Natural killer cell (primary cell): Measurements from ENCODE around the gene MBTD1. TPM values are rescaled to one million over a fixed set of nuclear protein-coding genes. Genes with fewer than 3 reads are reported as not detected.

Experiments used
- ATAC-seq, 3 donors: fragments of 150-1000 bp in 2 of 3; fragments of 200-7000 bp in 1 of 3; cut with Tn5 transposase; 1 replicate in 1 of 3; 2 replicates in 2 of 3; pipeline ENCODE4 v1.10.0; 2021; ENCODE audit warnings: mild to moderate bottlenecking in 2 of 3, moderate library complexity in 2 of 3
- DNase-seq, 2 donors: peaks; one replicate each; pipeline versions ENCODE4 v3.0.0 to v3.0.0-alpha.2; 2013 to 2021; ENCODE audit warnings: mixed read lengths in 1 of 2
- H3K27ac ChIP-seq: one replicate; pipeline ENCODE4 v1.5.1; 2013; ENCODE audit warnings: mild to moderate bottlenecking, low read length
- H3K27me3 ChIP-seq: one replicate; pipeline ENCODE4 v1.6.1; 2013; ENCODE audit warnings: low read length; ENCODE audit not compliant: control insufficient read depth, insufficient read depth
- H3K36me3 ChIP-seq: one replicate; pipeline ENCODE4 v1.6.1; 2013; ENCODE audit warnings: low read length; ENCODE audit not compliant: control insufficient read depth, insufficient read depth
- H3K4me1 ChIP-seq: one replicate; pipeline ENCODE4 v1.6.1; 2013; ENCODE audit warnings: low read length; ENCODE audit not compliant: control insufficient read depth, insufficient read depth
- H3K4me3 ChIP-seq: one replicate; pipeline ENCODE4 v1.5.1; 2013; ENCODE audit warnings: low read length
- H3K9me3 ChIP-seq: one replicate; pipeline ENCODE4 v1.6.1; 2013; ENCODE audit warnings: low read length; ENCODE audit not compliant: control insufficient read depth, insufficient read depth
- H3K27ac Mint-ChIP-seq, 2 donors: one replicate each; pipeline ENCODE4 v1.8.0; 2022; ENCODE audit warnings: mild to moderate bottlenecking in 2 of 2, mixed read lengths in 2 of 2, moderate library complexity in 1 of 2
- H3K27me3 Mint-ChIP-seq, 2 donors: one replicate each; pipeline ENCODE4 v1.8.0; 2022; ENCODE audit warnings: low read depth in 2 of 2, mixed read lengths in 2 of 2
- H3K36me3 Mint-ChIP-seq: one replicate; pipeline ENCODE4 v1.8.0; 2022; ENCODE audit warnings: mixed read lengths
- H3K4me1 Mint-ChIP-seq, 2 donors: one replicate each; pipeline ENCODE4 v1.8.0; 2022; ENCODE audit warnings: mixed read lengths in 2 of 2
- H3K4me3 Mint-ChIP-seq: one replicate; pipeline ENCODE4 v1.8.0; 2022; ENCODE audit warnings: mild to moderate bottlenecking, moderate library complexity, mixed read lengths
- H3K9me3 Mint-ChIP-seq, 2 donors: one replicate each; pipeline ENCODE4 v1.8.0; 2022; ENCODE audit warnings: mixed read lengths in 2 of 2
- WGBS: methylation state at CpG from one replicate; pipeline ENCODE4 v1.1.7; 2013; ENCODE audit warnings: missing lambda C conversion rate; ENCODE audit not compliant: insufficient coverage; 5-methylcytosine and 5-hydroxymethylcytosine counted together
- intact Hi-C: fragments of 100-400 bp; cut with micrococcal nuclease; formaldehyde crosslinking; loops from one replicate; pipeline ENCODE4 v1.14.2; 2022
- total RNA-seq, 4 donors: library from RNA; stranded (reverse); fragments of 120-200 nt in 1 of 4; gene quantifications; one replicate each; pipeline versions ENCODE4 v1.2.3 to v1.2.4, GENCODE V29; 2013 to 2022
- TF ChIP-seq, protein P1 (sequence below): fragments of 200-600 bp; IDR thresholded peaks from one replicate; pipeline ENCODE4 v1.8.0; 2022; ENCODE audit warnings: antibody characterized with exemption

The MBTD1 gene
- total RNA-seq, 3 donors from 2014 or later (not counting 1 experiment from before 2014, with no cell fraction given) = 24.6 to 32.4 (median 28.8) TPM

DNA sequence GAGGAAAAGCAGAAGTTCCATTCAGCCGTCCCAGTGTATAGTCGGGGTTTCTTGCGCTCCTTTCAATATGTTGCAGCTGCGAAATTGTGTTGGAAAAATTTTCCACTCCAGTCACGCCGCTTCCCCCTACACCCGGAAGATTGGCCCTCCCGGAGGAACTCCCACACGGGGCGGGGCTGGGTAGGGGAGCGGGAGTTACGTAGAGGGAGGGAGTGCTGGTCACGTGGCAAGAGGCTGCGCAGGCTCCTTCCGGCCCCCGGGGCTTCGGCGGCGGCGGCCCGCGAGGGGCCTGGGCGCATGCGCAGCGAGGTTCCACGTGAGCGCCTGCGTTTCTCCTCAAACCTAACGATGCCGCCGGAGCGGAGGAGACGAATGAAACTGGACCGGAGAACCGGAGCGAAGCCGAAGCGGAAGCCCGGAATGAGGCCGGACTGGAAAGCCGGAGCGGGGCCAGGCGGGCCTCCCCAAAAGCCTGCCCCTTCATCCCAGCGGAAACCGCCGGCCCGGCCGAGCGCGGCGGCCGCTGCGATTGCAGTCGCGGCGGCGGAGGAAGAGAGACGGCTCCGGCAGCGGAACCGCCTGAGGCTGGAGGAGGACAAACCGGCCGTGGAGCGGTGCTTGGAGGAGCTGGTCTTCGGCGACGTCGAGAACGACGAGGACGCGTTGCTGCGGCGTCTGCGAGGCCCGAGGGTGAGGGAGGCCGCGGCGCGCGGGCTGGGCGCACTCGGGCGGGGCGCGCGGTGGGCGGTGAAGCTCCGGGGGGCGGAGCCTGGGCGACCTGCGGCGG, 581 bp upstream of the MBTD1 start, which contains the start of gene UTP18:
TSS of gene UTP18 (plus strand) at position 310 of the 787 bp plus-strand sequence. CDS start at position 349, 39 bp downstream.
- peak; percentile 84 to 96 (median 86) for ATAC-seq
- Histone ChIP-seq H3K4me1 (peaks cover 26% of the 10 kb centered on the region), H3K27ac (peak within 1 kb of the TSS; percentile 85), H3K9me3 (no peaks in the 10 kb centered on the region), H3K36me3 (peaks cover 11% of the 10 kb centered on the region), H3K4me3 (peak within 1 kb of the TSS; percentile 53), H3K27me3 (no peaks in the 10 kb centered on the region)
- no peaks in the 10 kb centered on the region for H3K9me3 Mint-ChIP-seq
- H3K4me1 Mint-ChIP-seq = peaks cover 43 to 52% of the 10 kb centered on the region in 2 donors
- WGBS = under 1% methylated on average over 91 of the region's 93 CpGs
- H3K27ac Mint-ChIP-seq = peak within 1 kb of the TSS; percentile 91 to 97
- TF ChIP-seq, protein P1, sequence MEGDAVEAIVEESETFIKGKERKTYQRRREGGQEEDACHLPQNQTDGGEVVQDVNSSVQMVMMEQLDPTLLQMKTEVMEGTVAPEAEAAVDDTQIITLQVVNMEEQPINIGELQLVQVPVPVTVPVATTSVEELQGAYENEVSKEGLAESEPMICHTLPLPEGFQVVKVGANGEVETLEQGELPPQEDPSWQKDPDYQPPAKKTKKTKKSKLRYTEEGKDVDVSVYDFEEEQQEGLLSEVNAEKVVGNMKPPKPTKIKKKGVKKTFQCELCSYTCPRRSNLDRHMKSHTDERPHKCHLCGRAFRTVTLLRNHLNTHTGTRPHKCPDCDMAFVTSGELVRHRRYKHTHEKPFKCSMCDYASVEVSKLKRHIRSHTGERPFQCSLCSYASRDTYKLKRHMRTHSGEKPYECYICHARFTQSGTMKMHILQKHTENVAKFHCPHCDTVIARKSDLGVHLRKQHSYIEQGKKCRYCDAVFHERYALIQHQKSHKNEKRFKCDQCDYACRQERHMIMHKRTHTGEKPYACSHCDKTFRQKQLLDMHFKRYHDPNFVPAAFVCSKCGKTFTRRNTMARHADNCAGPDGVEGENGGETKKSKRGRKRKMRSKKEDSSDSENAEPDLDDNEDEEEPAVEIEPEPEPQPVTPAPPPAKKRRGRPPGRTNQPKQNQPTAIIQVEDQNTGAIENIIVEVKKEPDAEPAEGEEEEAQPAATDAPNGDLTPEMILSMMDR = no peak
- intact Hi-C loops = loop anchor here (1.0 to 5.0 kb wide), 3 partner anchors 94 to 139 kb away; partner anchors contain the start of genes NME1 and NME2
- peak; percentile 93 to 99 for DNase-seq
- no peaks in the 10 kb centered on the region for H3K36me3 Mint-ChIP-seq
- H3K27me3 Mint-ChIP-seq = no peaks in the 10 kb centered on the region
- H3K4me3 Mint-ChIP-seq = peak within 1 kb of the TSS; percentile 94

DNA sequence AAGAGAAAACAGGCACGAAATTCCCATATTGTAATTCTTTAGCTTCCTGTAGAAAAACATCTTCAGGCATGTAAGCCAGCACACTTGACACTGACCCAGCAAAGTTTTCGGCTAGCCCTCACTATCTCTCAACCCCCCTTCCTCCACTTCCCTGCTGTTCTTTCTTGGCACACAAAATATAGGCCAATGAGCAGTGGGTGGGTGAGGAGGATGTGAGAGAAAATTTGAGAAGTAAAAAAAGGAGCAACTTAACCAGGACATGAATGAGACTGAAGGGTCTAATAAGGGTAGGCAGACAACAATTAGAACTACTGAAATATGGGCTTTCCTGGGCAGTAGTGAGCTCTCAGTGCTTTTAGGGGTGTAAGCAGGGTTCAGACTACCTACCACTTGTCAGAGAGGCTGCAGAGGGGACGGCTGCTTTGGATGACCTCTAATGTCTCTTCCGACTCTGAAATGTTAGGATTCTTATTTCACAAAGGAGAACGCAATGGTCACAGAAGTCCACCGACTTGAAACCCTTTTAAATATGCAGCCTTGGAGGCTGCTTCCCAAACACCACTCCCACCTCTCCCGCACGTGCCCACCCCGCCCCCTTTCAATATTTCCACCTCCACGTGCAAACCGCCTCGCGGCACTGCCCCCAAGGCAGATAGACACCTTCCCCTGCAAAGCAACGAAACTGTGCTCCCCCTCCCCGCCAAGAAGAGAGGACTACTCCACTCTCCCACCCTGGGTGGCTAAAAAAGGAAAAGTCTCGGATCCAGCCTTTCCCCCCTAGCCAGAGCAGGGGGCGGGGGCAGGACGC, 889 bp downstream of the MBTD1 start:
- intact Hi-C loops = no loop called here
- peaks cover 8% of the 10 kb centered on the region for H3K36me3 ChIP-seq
- Mint-ChIP-seq H3K4me1 (peaks cover 49 to 58% of the 10 kb centered on the region in 2 donors), H3K9me3 (no peaks in the 10 kb centered on the region), H3K27ac (peak overlapping the region; percentile 91 to 97), H3K27me3 (no peaks in the 10 kb centered on the region), H3K36me3 (no peaks in the 10 kb centered on the region), H3K4me3 (peak overlapping the region; percentile 94)
- peaks cover 26% of the 10 kb centered on the region for H3K4me1 ChIP-seq
- no peaks in the 10 kb centered on the region for H3K27me3 ChIP-seq
- H3K9me3 ChIP-seq = no peaks in the 10 kb centered on the region
- TF ChIP-seq, protein P1 = no peak
- ATAC-seq = no peak
- DNase-seq = peak in 1 of 2 donors; percentile 22
- peak overlapping the region; percentile 53 for H3K4me3 ChIP-seq
- H3K27ac ChIP-seq = peak overlapping the region; percentile 85
- WGBS = 4% methylated on average over 14 of the region's 18 CpGs

DNA sequence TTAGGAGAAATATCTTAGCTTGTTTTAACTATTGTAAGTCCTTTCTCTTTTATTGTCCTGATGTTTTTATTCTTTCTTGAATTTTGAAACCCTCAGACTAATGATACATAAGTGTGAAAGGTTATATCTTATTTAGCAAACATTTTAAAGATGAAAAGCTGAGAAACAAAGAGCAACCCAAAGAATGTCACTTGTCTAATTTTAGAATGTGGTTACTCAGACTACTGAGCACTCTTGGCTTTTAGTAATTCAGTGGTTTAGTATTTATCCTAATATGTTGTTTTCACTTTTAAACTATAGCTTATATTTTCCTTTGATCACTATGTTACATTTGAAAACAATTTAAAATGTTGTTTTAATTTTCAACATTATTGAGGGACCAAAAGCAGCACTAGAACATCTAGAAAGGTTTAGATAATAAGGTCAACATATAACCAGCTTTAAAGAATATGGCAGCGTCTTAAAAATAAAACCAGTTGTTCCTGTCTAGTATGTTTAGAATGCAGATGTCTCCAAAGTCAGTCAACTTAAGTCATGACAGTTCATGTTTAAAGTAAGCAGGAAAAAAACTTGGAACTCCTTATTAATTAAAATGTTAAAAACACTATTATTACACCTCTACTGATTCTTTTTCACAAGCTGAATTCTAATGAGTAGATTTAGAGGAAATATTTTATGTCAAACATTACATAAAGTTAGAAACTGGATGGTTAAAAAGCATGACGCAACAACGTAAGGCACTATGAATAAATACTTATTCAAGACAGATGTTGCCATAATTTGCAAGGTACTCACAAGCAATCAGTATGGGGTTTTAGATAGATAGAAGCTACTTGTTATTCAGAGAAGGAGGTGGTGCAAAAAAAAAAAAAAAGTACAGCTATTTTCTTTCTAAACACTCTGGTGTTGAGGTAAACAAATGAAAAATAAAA, 2.4 kb downstream of the MBTD1 start:
- TF ChIP-seq, protein P1 = no peak
- WGBS = 94% methylated on average over 3 of the region's 3 CpGs
- Histone ChIP-seq H3K27me3 (no peaks in the 10 kb centered on the region), H3K4me3 (no peak overlapping the region), H3K9me3 (no peaks in the 10 kb centered on the region), H3K4me1 (peaks cover 26% of the 10 kb centered on the region), H3K36me3 (peaks cover 17% of the 10 kb centered on the region), H3K27ac (no peak overlapping the region)
- DNase-seq = no peak
- no peak for ATAC-seq
- Mint-ChIP-seq H3K4me1 (peaks cover 42 to 48% of the 10 kb centered on the region in 2 donors), H3K27me3 (no peaks in the 10 kb centered on the region), H3K27ac (peak overlapping the region; percentile 7 to 91), H3K36me3 (no peaks in the 10 kb centered on the region), H3K4me3 (peak overlapping the region; percentile 94), H3K9me3 (no peaks in the 10 kb centered on the region)
- intact Hi-C loops = no loop called here
